CD4-positive, alpha-beta T cell treated with Interleukin-12 subunit alpha and Interleukin-12 subunit beta, for 1 hour (primary cell): ENCODE results near the gene GP9.
A peak's percentile ranks its signal among the peaks of the same experiment; 100 is the strongest.
"Not testable (repeated sequence)": the region's sequence is repeated elsewhere in the genome, so short reads cannot be mapped to it uniquely, and the experiment has no call there.

Source experiments
- DNase-seq: peaks from one replicate; pipeline ENCODE4 v3.0.0-alpha.2; 2020

The GP9 gene

DNA sequence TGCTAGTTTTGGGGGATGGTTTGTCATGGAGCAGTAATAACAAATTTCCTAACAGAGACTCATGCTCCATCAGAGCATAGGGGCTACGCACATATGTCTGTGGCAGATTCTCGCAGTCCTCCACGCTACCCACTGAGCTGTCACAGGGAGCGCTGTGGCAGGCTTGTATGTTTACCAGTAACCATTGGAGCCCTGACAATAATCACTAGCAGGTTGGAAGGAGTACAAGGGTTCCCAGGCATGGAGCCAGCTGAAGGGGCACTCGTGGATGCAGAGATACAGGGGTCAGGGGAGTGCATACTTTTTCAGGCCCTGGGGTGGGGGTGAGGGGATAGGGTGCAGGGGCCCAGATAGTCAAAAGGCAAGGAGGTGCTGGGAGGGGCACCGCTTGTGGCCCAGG is 7.9 kb upstream of the GP9 start:
- DNase-seq, result no peak

DNA sequence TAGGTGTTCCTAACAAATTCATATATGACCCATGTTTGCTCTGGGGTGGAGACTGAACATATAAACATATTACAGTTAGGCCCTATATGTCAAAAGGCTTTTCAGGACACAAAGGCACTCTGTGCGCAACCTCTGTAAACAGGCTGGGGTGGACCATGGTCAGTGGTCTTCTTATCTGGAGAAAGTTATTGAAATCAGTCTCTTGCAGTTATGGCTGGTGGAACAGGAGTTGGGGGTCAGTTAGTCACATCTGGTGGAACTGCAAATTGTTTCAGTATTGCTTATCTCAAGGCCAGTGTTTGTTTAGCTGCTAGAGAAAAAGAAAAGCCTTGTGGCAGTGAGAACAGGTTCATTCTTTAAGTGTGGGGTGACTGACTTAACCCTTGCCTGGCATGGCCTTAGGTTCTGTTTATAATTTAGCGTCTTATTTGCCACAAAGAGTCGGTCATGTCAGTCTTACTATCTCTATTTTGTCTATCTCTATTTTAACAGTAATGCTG is 5.9 kb upstream of the GP9 start:
- no peak for DNase-seq

DNA sequence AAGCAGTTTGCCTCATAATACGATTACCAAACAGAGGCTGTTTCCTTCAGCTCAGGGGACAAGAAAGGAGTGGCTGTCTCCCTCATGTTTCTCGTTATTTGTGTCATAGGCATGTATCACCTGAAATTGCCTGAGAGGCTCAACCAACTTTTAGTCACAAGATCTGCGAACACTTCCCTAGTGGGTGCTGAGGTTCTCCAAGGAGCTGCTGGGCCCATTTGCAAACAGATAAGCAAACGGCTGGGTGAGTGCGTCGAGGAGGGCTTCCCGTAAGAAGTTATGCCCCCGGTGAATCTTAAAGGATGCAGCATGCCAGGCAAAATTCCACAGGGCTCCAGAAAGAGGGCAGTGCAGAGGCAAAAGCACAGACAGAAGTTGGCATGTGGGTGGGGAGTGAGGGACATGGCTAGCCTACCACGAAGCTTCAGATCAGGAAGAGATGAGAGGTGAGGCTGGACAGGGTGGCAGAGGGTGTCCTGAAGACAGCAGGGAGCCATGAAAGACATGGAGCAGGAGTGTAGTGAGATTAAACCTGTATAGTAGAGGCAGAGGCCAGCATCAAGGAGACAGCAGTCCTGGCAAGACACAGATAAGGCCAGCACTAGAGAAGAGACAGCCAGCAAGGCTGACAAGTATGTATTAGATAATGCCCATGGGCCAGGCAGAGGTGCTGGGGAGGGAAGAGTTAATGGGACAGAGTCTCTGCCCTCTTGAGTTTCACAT is 4.0 kb upstream of the GP9 start:
- DNase-seq, result no peak

DNA sequence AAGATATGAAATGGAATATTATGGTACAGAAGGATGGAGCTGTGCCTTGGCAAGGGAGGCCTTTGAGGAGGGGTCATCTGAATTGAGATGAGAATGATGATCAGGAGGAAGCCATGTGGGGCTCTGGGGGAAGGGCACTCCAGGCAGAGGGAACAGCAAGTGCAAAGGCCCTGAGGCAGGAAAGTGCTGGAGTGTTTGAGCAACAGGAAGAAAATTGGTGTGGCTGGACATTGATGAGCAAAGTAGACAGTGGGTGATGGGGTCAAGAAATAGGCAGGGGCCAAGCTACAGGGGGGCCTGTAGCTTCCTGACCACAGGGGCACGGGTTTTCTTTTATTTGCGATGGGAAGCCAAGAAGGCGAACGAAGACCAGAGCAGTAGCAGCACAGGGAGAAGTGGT is 3.3 kb upstream of the GP9 start:
- DNase-seq, result no peak

DNA sequence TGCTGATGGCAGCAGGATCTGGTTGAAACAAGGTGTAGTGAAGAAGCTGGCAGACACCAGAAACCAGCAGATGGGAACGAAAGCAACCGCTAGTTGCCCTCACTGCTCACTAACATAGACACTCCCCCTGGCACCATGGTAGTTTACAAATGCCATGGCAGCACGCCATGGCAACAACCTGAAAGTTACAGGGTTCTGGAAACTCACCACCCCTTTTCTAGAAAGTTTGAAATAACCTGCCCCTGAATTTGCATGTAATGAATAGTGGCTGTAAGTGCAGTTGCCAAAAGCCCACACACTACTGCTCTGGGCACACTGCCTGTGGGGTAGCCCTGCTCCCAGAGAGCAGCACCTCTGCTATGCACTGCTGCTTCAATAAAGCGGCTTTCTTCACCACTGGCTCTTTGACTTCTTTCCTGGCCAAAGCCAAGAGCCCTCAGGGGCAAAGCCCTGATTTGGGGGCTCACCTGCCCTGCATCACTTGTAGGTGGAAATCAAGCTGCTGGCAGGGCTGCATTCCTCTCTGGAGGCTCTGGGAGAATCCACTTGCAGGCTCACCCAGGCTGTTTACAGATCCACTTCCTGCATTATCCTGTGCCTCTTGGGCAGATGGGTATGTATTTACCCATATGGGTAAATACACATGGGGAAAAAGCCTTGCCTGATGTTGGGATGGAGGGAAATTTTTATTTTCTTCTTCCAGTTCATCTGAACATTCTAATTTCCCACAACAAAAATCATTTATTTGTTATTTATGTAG is 2.0 kb upstream of the GP9 start:
- DNase-seq, result peak; percentile 19

DNA sequence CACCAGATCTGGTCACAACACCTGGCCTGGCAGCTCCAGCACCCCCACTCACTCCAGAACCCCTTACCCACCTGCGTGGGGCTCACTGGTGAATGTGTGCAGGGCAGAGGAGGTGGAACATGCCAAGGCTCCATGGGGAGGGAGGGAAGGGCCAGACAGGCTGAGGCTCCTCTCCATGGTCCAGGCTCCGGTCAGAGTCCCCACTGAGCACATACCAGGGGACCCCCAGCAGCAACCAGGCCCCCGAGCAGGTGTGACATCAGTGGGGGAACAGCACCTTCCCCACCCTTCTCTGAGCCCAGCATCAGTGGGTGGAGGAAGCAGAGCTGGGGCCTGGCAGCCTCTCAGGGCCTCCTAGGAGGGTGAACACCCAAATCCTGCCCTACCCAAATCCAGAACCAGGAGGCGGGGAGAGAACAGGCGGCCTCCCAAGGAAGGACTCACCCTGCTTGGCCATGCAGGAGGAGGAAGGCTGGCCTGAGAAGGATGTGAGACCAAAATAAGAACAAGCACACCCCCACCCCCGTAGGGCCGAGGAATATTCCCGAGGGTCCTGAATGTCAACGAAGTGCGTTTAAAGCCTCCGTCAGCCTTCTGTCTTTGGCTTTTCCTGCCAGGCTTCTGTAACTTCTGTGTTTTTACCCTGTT is 1.1 kb upstream of the GP9 start:
- no peak for DNase-seq

DNA sequence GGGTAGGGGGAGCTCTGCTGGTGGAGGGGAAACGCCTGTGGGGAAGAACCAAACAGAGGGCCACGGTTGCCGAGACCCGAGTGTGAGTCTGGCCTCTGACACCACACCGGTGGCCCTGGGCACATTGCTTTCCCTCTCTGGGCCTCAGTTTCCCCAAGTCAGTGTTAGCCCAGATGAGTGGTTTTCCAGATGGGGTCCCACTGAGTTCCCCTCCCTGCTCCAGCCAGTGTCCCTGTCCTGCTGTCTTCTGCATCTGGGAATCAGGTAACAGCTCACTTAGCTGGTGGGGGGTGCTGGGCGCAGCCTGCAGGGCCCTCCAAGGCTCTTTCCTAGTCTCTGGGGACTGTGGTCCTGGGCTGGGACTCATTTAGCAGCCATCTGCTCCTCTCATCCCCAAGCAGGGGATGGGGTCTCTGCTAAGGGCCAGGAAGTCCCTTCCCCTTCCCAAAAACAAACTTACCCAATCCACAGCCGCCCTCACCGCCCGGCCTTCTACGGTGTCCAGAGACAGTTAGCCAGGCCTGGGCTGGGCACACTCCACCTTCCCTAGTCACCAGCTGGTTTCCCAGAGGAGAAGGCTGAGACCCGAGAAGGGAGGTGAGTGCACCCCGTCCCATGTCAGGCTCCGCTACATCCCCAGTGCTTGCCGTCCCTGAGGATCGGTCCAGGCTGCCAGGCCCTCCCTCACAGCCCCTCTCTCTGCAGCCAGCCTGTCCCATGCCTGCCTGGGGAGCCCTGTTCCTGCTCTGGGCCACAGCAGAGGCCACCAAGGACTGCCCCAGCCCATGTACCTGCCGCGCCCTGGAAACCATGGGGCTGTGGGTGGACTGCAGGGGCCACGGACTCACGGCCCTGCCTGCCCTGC is 676 bp downstream of the GP9 start:
- DNase-seq, result no peak

DNA sequence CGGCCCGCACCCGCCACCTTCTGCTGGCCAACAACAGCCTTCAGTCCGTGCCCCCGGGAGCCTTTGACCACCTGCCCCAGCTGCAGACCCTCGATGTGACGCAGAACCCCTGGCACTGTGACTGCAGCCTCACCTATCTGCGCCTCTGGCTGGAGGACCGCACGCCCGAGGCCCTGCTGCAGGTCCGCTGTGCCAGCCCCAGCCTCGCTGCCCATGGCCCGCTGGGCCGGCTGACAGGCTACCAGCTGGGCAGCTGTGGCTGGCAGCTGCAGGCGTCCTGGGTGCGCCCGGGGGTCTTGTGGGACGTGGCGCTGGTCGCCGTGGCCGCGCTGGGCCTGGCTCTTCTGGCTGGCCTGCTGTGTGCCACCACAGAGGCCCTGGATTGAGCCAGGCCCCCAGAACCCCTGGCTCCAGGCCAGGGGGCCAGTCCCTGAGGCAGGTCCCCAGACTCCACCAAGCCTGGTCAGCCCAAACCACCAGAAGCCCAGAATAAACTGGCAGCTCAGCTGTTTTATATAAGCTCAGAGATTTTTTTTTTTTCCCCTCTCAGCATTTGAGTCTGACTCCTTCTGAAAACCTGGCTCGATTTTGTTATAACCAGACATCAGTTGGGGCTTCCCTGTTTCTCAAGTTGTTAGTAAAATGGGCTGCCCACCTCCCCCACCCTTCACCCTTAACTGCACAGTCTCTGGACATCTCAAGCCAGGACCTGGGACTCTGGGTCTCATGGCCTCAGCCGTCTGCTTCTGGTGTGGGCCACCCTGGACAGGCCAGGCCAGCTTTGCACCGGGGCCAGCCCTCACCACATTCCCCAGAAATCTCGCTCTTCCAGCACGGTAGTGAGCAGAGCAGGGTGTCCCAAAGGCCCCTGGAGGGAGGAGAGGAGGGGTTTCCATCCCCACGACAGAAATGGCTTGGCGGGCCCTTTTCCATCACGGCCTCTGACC is 1.6 kb downstream of the GP9 start:
- DNase-seq, result no peak

DNA sequence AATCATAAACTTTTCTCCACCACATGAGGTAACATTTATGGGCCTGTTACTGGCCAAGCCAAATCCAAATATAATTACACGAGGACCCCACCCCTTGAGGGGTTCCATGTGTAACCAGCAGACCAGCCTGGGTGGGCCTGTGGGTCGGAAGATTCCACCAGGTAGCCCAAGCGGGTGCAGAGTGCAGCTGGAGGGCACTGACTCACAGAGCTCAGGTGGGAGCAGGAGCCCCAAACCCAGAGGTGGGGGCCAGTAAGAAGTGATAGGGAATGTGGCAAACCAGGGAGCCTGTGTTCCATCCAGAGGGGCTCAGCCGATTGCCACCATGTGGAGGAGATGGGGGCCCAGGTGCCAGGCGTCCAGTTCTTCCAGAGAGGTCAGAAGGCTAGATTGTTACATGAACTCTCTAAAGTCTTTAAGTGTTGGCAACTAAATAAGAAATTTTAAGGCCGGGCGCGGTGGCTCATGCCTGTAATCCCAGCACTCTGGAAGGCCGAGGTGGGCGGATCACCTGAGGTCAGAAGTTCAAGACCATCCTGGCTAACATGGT is 2.6 kb downstream of the GP9 start:
- DNase-seq, result no peak

DNA sequence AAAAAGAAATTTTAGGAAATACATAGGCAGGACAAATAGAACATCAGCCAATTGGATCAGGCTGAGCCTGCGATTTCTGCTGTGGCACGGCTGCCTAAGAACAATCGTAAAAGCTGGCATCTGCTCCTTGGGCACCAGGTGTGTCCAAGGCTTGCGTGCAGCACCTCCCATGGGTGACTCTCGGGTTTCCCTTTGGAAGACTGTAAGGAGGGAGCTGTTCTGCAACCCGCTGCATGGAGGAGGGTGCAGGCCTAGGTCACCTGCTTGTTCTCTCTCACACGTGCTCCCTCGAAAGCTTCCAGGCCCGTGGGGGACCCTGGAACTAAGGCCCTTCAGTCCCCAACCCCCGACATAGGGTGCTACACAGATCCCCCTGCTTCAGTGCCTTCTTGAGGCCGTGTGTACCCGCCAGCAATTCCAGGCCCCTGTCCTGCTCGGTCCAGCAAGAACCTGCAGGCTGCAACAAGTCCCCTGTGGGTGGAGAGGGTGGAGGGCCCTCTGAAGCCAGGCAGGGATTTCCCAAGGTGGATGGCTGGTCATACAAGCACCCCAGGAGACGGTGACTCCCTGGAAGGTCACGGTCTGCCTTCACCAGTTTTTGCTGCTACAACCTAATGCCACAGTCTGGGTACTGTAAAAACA is 3.4 kb downstream of the GP9 start:
- no peak for DNase-seq

DNA sequence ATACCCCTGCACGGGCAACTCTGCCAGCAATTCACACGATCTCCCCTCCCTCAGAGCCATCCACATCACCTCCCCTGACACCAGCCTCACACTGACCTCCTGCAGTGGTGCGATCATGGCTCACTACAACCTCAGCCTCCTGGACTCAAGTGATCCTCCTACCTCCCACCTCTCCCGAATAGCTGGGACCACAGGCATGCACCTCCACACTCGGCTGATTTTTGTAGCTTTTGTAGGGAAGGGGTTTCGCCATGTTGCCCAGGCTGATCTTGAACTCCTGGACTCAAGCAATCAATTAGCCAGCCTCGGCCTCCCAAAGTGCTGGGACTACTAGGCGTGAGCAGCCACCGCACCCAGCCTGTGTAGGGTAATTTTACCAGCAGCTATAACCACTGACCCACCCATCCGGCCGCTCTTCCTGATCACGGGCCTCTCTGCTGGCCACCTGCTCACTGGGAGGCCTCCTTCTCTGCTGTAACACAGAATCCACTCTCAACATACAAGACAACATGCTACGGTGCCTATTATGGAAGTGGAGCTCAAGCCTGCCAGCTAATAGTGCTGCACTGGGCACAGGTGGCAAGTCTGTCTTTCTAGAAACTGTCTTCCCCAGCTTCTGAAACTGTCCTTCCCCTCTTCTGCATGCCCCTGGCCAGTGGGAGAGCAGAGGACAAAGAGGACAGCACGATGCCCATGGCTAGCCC is 4.6 kb downstream of the GP9 start:
- DNase-seq, result no peak

DNA sequence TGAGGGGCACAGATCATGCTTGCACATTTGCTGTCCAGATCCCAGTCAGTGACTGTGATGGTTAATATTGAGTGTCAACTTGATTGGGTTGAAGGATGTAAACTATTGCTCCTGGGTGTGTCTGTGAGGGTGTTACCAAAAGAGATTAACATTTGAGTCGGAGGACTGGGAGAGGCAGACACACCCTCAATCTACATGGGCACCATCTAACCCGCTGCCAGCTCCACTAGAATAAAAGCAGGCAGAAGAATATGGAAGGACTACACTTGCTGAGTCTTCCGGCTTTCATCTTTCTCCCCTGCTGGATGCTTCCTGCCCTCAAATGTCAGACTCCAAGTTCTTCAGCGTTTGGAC is 5.1 kb downstream of the GP9 start:
- DNase-seq, result no peak

DNA sequence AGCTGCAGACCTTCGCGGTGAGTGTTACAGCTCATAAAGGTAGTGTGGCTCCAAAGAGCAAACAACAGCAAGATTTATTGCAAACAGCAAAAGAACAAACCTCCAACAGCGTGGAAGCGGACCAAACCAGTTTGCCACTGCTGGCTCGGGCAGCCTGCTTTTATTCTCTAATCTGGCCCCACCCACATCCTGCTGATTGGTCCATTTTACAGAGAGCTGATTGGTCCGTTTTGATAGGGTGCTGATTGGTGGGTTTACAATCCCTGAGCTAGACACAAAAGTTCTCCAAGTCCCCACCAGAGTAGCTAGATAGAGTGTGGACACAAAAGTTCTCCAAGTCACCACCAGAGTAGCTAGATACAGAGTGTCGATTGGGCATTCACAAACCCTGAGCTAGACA is 7.1 kb downstream of the GP9 start:
- peak; percentile 13 for DNase-seq

DNA sequence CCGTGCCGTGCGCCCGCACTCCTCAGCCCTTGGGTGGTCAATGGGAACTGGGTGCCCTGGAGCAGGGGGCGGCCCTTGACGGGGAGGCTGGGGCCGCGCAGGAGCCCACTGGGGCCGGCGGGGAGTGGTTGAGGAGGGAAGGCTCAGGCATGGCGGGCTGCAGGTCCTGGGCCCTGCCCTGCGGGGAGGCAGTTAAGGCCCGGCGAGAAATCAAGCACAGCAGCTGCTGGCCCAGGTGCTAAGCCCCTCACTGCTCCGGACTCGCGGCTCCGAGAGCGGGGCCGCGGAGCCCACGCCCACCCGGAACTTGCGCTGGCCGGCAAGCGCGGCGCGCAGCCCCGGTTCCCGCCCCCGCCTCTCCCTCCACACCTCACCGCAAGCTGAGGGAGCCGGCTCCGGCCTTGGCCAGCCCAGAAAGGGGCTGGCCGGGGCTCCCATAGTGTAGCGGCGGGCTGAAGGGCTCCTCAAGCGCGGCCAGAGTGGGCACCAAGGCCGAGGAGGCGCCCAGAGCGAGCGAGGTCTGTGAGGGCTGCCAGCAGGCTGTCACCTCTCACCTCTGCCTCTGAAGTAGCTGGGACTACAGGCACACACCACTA is 7.8 kb downstream of the GP9 start:
- DNase-seq, result no peak

DNA sequence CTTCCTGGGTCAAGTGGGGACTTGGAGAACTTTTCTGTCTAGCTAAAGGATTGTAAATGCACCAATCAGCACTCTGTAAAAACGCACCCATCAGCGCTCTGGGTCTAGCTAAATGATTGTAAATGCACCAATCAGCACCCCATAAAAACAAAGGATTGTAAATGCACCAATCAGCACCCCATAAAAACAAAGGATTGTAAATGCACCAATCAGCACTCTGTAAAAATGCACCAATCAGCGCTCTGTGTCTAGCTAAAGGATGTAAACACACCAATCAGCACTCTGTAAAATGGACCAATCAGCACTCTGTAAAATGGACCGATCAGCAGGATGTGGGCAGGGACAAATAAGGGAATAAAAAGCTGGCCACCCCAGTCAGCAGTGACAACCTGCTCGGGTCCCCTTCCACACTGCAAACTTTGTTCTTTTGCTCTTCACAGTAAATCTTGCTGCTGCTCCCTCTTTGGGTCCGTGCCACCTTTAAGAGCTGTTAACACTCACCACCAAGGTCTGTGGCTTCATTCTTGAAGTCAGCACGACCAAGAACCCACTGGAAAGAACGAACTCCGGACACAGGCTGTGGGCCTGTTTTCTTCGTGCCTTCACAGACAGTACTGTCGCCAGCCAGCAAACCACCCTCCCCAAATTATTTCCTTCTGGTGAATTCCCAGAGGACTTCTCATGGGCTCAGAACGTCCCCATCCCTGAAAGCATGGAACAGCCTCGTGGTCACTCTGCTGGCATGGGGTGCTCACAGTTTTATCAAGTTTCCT is 8.9 kb downstream of the GP9 start:
- not testable (repeated sequence) for DNase-seq

DNA sequence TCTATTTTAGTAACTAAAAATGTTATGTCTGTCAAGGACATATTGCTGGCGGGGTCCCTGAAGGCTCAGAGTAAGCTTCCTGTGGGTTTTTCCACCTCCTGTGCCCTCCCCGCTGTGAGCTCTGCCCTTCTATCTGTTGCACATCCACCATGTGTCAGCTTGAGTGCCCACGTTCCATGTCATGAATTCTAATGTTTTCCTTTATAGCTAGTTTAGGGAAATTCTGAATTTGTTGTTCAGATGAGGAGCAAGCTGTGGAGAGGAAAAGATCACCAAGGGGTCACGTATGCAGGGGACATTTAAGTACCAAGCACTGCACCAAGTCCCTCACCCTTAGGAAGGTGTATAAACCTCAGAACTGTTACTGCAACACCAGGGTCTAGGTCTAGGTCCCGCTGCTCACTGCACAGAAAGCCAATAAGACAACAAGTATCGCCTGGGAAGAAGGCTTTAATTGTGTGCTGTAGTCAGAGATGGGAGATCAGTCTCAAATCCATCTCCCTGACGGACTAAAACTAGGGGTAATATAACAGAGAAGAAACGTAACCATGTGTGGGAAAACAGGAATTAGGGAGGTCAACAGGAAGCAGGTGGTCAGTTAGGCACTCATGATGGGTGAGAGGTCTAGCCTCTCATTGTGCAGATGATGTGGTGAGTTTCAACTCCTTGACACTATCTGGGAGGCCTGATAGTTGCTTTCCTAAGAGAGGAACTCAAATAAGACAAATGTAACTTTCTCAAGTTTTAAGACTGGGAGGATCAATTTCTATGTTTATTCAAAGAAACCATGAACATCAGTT is 9.7 kb downstream of the GP9 start:
- no peak for DNase-seq

DNA sequence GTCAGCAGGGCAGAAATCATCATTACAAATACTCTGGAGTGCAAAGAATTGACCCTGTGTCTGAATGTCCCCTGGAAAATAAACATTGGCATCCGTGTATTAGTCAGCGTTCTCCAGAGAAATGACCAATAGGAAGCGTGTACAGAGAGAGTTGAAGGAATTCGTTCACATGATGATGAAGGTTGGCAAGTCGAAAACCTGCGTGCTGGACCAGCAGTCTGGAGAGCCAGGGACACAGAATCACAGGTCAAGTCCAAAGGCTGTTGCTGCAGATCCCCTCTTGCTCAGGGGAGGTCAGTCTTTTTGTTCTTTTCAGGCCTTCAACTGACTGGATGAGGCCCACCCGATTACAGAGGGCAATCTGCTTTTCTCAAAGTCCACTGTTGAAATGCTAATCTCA is 16.6 kb downstream of the GP9 start:
- no peak for DNase-seq

DNA sequence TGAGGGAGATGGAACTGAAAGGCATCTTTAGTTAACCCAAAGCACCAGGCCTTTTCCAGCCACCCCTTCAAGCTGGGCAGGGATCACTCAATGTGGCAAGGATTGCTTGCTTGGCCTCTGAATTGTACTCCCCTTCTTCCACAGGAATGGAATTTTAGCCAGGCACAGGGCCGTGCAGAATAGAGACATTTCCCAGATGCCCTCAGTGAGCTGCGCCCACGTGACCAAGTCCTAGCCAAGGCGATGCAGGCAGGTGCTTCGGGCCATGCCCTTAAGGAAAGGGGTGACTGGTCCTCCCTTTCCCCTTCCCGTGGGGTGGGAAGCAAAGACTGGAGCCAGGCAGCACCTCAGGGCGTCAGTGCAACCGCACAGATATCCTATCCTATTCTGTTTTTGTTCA is 17.9 kb downstream of the GP9 start:
- DNase-seq, result no peak
